ENCODE measurements around the gene LAPTM5.

LAPTM5 gene

GRCh38 chr1:30765556-30766434 is 8.2 kb upstream of the LAPTM5 start:
- no peaks in the 10 kb centered on the region for H3K27me3 ChIP-seq (replicated peaks; ENCODE audit: insufficient read depth, low read length)
- no peaks in the 10 kb centered on the region for H3K79me2 ChIP-seq (ENCODE audit: low read length)
- no peaks in the 10 kb centered on the region for H3K9me2 ChIP-seq (replicated peaks; ENCODE audit: insufficient read depth, low read length)
- TF ChIP-seq EZH2phosphoT487 (IDR thresholded peaks at IDR 0.05; ENCODE audit: low read length) (no peak), EZH2 (optimal IDR thresholded peaks at IDR 0.05; ENCODE audit: low read depth, low read length) (no peak), CTCF (IDR thresholded peaks at IDR 0.05; ENCODE audit: low read length) (no peak)
- H4K20me1 ChIP-seq (ENCODE audit: insufficient read depth, low read length), result no peaks in the 10 kb centered on the region
- no peak overlapping the region for H2AFZ ChIP-seq (ENCODE audit: low read length)
- no peak for DNase-seq
- no peak overlapping the region for H3K27ac ChIP-seq (ENCODE audit: low read length)
- no peak overlapping the region for H3K4me2 ChIP-seq (ENCODE audit: low read depth, low read length)
- H3K9ac ChIP-seq (ENCODE audit: low read length), result no peak overlapping the region
- peaks cover 26% of the 10 kb centered on the region for H3K4me1 ChIP-seq (ENCODE audit: low read length)
- no peak overlapping the region for H3K4me3 ChIP-seq (ENCODE audit: low read length)
- H3F3A ChIP-seq (ENCODE audit: insufficient read depth, low read length), result no peaks in the 10 kb centered on the region
- H3K36me3 ChIP-seq (replicated peaks; ENCODE audit: insufficient read depth, low read length), result no peaks in the 10 kb centered on the region
- no peaks in the 10 kb centered on the region for H3K9me3 ChIP-seq (replicated peaks; ENCODE audit: insufficient read depth, low read length)

- no peaks in the 10 kb centered on the region for H3K79me2 ChIP-seq (ENCODE audit: low read length)
Measured at GRCh38 chr1:30764939-30765555, 7.5 kb upstream of the LAPTM5 start.

DNA sequence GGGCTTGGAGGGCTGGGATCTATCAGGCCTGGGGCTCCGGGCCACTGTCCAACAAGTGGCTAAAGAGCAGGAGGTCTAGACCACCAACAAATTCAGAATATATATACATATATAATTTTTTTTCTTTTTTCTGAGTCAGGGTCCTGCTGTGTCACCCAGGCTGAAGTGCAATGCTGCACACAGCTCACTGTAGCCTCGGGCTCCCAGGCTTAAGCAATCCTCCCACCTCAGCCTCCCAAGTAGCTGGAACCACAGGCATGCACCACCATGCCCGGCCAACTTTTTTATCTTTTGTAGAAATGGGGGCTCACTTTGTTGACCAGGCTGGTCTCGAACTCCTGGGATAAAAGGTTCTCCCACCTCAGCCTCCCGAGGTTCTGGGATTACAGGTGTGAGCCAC is 6.8 kb upstream of the LAPTM5 start:
- H2AFZ ChIP-seq (ENCODE audit: low read length), result no peak overlapping the region
- H3K4me2 ChIP-seq (ENCODE audit: low read depth, low read length), result no peak overlapping the region
- H3K27me3 ChIP-seq (replicated peaks; ENCODE audit: insufficient read depth, low read length), result no peaks in the 10 kb centered on the region
- H3K9ac ChIP-seq (ENCODE audit: low read length), result no peak overlapping the region
- H4K20me1 ChIP-seq (ENCODE audit: insufficient read depth, low read length), result no peaks in the 10 kb centered on the region
- DNase-seq, result no peak
- no peak overlapping the region for H3K27ac ChIP-seq (ENCODE audit: low read length)
- TF ChIP-seq CTCF (IDR thresholded peaks at IDR 0.05; ENCODE audit: low read length), result no peak
- TF ChIP-seq EZH2phosphoT487 (IDR thresholded peaks at IDR 0.05; ENCODE audit: low read length), result no peak
- no peaks in the 10 kb centered on the region for H3K9me2 ChIP-seq (replicated peaks; ENCODE audit: insufficient read depth, low read length)
- H3K9me3 ChIP-seq (replicated peaks; ENCODE audit: insufficient read depth, low read length), result no peaks in the 10 kb centered on the region
- peaks cover 7% of the 10 kb centered on the region; the same call in 1 of the 2 replicates for H3F3A ChIP-seq (ENCODE audit: insufficient read depth, low read length)
- H3K79me2 ChIP-seq (ENCODE audit: low read length), result no peaks in the 10 kb centered on the region
- peaks cover 38% of the 10 kb centered on the region for H3K4me1 ChIP-seq (ENCODE audit: low read length)
- H3K36me3 ChIP-seq (replicated peaks; ENCODE audit: insufficient read depth, low read length), result no peaks in the 10 kb centered on the region
- H3K4me3 ChIP-seq (ENCODE audit: low read length), result no peak overlapping the region

More at GRCh38 chr1:30764939-30765555, 7.5 kb upstream of the LAPTM5 start:
- H3K36me3 ChIP-seq (replicated peaks; ENCODE audit: insufficient read depth, low read length), result no peaks in the 10 kb centered on the region
- H3K27ac ChIP-seq (ENCODE audit: low read length), result no peak overlapping the region
- H3K9ac ChIP-seq (ENCODE audit: low read length), result no peak overlapping the region
- no peaks in the 10 kb centered on the region for H3K27me3 ChIP-seq (replicated peaks; ENCODE audit: insufficient read depth, low read length)
- no peak for DNase-seq
- H3K4me1 ChIP-seq (ENCODE audit: low read length), result peaks cover 31% of the 10 kb centered on the region
- H3K4me3 ChIP-seq (ENCODE audit: low read length), result no peak overlapping the region
- no peak overlapping the region for H2AFZ ChIP-seq (ENCODE audit: low read length)
- 0 out of 2 replicates have a peak, but pooled peaks cover 3% of the 10 kb centered on the region for H3F3A ChIP-seq (ENCODE audit: insufficient read depth, low read length)
- no peaks in the 10 kb centered on the region for H3K9me3 ChIP-seq (replicated peaks; ENCODE audit: insufficient read depth, low read length)
- no peaks in the 10 kb centered on the region for H3K9me2 ChIP-seq (replicated peaks; ENCODE audit: insufficient read depth, low read length)
- no peak for TF ChIP-seq EZH2phosphoT487 (IDR thresholded peaks at IDR 0.05; ENCODE audit: low read length)
- no peak overlapping the region for H3K4me2 ChIP-seq (ENCODE audit: low read depth, low read length)
- H4K20me1 ChIP-seq (ENCODE audit: insufficient read depth, low read length), result no peaks in the 10 kb centered on the region

Measured in MM.1S (cell line).